ENCODE results near the gene GSK3A.
A peak's percentile ranks its signal among the peaks of the same experiment; 100 is the strongest.
"Not testable (repeated sequence)": the region's sequence is repeated elsewhere in the genome, so short reads cannot be mapped to it uniquely, and the experiment has no call there.

DNA sequence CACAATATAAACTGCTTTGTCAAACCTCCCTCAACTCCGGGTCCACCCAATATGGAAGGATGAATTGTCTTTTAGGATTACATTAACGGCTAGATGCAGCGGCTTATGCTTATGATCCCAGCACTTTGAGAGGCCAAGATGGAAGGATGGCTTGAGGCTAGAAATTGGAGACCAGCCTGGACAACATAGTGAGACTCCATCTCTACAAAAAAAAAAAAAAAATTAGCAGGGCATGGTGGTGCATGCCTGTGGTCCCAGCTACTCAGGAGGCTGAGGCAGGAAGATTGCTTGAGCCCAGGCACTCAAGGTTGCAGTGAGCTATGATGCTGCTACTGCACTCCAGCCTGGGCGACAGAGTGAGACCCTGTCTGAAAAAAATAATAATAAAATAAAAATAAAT, 23.7 kb upstream of the GSK3A start:
- TF ChIP-seq ZNF384 (IDR thresholded peaks at IDR 0.05): peak; percentile 56; the same call in 1 of the 2 replicates
- TF ChIP-seq TARDBP (IDR thresholded peaks at IDR 0.05); FOXK2 (IDR thresholded peaks at IDR 0.05); HDGF (IDR thresholded peaks at IDR 0.05; ENCODE audit: borderline replicate concordance); FOXM1 (IDR thresholded peaks at IDR 0.05; ENCODE audit: borderline replicate concordance); SP1 (IDR thresholded peaks at IDR 0.05); NFRKB (IDR thresholded peaks at IDR 0.05); BHLHE40 (IDR thresholded peaks at IDR 0.05; ENCODE audit: borderline replicate concordance); ARNT (IDR thresholded peaks at IDR 0.05); ELF4 (IDR thresholded peaks at IDR 0.05); FOXA1 (IDR thresholded peaks at IDR 0.05); L3MBTL2 (conservative IDR thresholded peaks at IDR 0.05): not testable (repeated sequence)
- TF ChIP-seq, protein P1, sequence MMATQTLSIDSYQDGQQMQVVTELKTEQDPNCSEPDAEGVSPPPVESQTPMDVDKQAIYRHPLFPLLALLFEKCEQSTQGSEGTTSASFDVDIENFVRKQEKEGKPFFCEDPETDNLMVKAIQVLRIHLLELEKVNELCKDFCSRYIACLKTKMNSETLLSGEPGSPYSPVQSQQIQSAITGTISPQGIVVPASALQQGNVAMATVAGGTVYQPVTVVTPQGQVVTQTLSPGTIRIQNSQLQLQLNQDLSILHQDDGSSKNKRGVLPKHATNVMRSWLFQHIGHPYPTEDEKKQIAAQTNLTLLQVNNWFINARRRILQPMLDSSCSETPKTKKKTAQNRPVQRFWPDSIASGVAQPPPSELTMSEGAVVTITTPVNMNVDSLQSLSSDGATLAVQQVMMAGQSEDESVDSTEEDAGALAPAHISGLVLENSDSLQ (IDR thresholded peaks at IDR 0.05): not testable (repeated sequence)
